Activated B cell treated with CpG ODN at 0.5 μM for 24 hours (primary cell): ENCODE data around the gene KDM1A. TPM values are rescaled to one million over a fixed set of nuclear protein-coding genes. Genes with fewer than 3 reads are reported as not detected.
A peak's percentile ranks its signal among the peaks of the same experiment; 100 is the strongest.

Experiments used
- ATAC-seq: fragments of 200-7000 bp; cut with Tn5 transposase; one replicate; pipeline ENCODE4 v1.10.0; 2021; ENCODE audit warnings: low read depth, mild to moderate bottlenecking, moderate library complexity
- CTCF ChIA-PET: fragments of 350-600 bp; sonication (Branson Sonifier 250); formaldehyde crosslinking; loops from one replicate; lab custom pipeline; 2021; ENCODE audit warnings: antibody characterized with exemption; lab: Charles Lee
- POLR2A ChIA-PET: fragments of 350-600 bp; sonication (Branson Sonifier 250); formaldehyde crosslinking; loops from one replicate; lab custom pipeline; 2021; ENCODE audit warnings: antibody characterized with exemption; lab: Charles Lee
- DNase-seq: peaks from one replicate; pipeline ENCODE4 v3.0.0; 2022
- H3K27ac Mint-ChIP-seq: one replicate; pipeline ENCODE4 v1.8.0; 2020; ENCODE audit warnings: mixed read lengths
- H3K27me3 Mint-ChIP-seq: one replicate; pipeline ENCODE4 v1.8.0; 2021; ENCODE audit warnings: mixed read lengths
- H3K36me3 Mint-ChIP-seq: one replicate; pipeline ENCODE4 v1.8.0; 2021; ENCODE audit warnings: low read depth, mixed read lengths
- H3K4me1 Mint-ChIP-seq: one replicate; pipeline ENCODE4 v1.8.0; 2021; ENCODE audit warnings: mixed read lengths
- H3K4me3 Mint-ChIP-seq: one replicate; pipeline ENCODE4 v1.8.0; 2020; ENCODE audit warnings: mild to moderate bottlenecking, mixed read lengths
- H3K9me3 Mint-ChIP-seq: one replicate; pipeline ENCODE4 v1.8.0; 2020; ENCODE audit warnings: mixed read lengths
- CTCF ChIP-seq: fragments of 200-600 bp; IDR thresholded peaks from one replicate; pipeline ENCODE4 v1.8.0; 2022; ENCODE audit warnings: antibody characterized with exemption, mild to moderate bottlenecking
- intact Hi-C: fragments of 100-400 bp; cut with micrococcal nuclease; formaldehyde crosslinking; loops from one replicate; pipeline ENCODE4 v1.15.1; 2024
- total RNA-seq: library from RNA; stranded (reverse); gene quantifications from 2 replicates; pipeline ENCODE4 v1.2.3, GENCODE V29; 2022

Gene KDM1A
- total RNA-seq, 1 donor from 2014 or later = 41.5 TPM

- intact Hi-C loops = no loop called here
- no peak for ATAC-seq
- Mint-ChIP-seq H3K9me3 (no peaks in the 10 kb centered on the region), H3K27me3 (no peaks in the 10 kb centered on the region), H3K27ac (no peak overlapping the region), H3K4me1 (peaks cover 50% of the 10 kb centered on the region), H3K4me3 (peak overlapping the region; percentile 7), H3K36me3 (no peaks in the 10 kb centered on the region)
- ChIA-PET CTCF (interaction anchor here (0.5 to 4.0 kb wide), 3 partner anchors 8 to 65 kb away, joined by 3 to 23 read pairs (median 3); no protein-coding TSS in a partner anchor), POLR2A (interaction anchor here (0.7 kb wide), 1 partner anchor 23 kb away, joined by 3 read pairs; no protein-coding TSS in a partner anchor)
- no peak for TF ChIP-seq CTCF
- DNase-seq = no peak
These were observed 99.9 kb downstream of the KDM1A start for GRCh38 chr1:23118957-23119792.

GRCh38 chr1:23120383-23120782, 101.1 kb downstream of the KDM1A start:
- H3K4me3 Mint-ChIP-seq = no peak overlapping the region
- no peak for DNase-seq

DNA sequence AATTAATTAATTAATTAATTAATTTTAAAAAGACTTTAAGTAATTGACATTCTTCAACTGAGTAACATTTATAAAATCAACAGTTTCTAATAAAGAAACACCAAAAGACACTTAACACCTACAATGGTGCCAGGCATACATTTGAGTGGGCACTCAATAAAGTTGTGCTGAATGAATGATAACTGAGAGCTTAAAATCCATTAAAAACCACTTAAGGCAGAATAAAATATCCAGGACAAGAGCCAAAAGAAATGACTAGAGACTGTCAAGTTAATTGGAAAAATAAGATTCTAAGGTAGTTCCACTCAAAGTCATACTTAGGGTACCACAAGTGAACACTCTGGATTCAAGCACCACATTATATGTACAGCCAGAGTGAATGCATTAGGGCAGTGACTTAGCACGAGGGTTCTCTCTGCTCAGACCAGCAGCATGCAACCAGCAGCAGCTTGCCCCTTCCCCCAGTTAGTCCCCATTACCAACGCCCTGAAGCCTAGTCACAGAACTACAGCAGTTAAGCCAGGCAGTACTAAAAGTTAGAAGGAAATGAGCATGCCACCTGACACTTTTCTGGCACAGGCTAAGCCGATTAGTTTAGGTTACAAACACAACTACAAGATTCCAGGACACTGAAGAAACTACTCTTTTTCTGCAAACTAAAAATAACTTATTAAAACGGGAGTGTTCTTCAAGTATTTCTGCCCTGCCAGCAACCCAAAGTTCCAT, 102.9 kb downstream of the KDM1A start:
- DNase-seq (no peak), ATAC-seq (no peak)
- Mint-ChIP-seq H3K9me3 (no peaks in the 10 kb centered on the region), H3K4me1 (peaks cover 22% of the 10 kb centered on the region), H3K27me3 (no peaks in the 10 kb centered on the region), H3K4me3 (no peak overlapping the region), H3K27ac (no peak overlapping the region), H3K36me3 (no peaks in the 10 kb centered on the region)
- ChIA-PET POLR2A (no interaction called here), CTCF (interaction anchor here (2.2 to 4.0 kb wide), 2 partner anchors 23 to 62 kb away, joined by 6 to 23 read pairs; no protein-coding TSS in a partner anchor)
- TF ChIP-seq CTCF = no peak
- intact Hi-C loops = no loop called here

More at GRCh38 chr1:23120383-23120782, 101.1 kb downstream of the KDM1A start:
- H3K27me3 Mint-ChIP-seq = no peaks in the 10 kb centered on the region
- no peak for TF ChIP-seq CTCF
- intact Hi-C loops = no loop called here
- H3K4me1 Mint-ChIP-seq = peaks cover 38% of the 10 kb centered on the region
- POLR2A ChIA-PET = interaction anchor here (0.6 kb wide), 1 partner anchor 27 kb away, joined by 12 read pairs; no protein-coding TSS in a partner anchor
- H3K9me3 Mint-ChIP-seq = no peaks in the 10 kb centered on the region
- CTCF ChIA-PET = interaction anchor here (1.4 to 4.0 kb wide), 2 partner anchors 21 to 63 kb away, joined by 5 to 23 read pairs; no protein-coding TSS in a partner anchor
- H3K36me3 Mint-ChIP-seq = no peaks in the 10 kb centered on the region
- ATAC-seq = no peak
- H3K27ac Mint-ChIP-seq = no peak overlapping the region

DNA sequence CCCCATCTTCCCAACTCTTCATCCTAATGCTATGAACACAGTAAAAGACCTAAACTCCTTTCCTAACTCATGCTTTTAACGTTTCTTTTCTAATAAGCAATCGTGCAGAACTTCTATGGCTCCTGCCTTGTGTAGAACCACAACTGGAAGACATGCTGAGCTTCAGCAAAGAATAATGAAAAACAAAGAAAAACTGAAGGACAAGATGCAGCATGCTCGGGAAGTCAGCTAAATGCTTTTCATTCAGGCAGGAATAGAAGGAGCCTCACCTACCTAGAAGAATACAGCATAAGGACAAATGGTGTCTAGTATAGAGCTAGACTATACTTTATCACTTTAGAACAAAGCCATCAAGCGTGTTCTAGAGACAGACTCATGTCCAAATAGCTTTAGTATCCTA, 103.5 kb downstream of the KDM1A start:
- no peak for DNase-seq
- H3K27ac Mint-ChIP-seq = no peak overlapping the region
- ATAC-seq = no peak
- H3K4me3 Mint-ChIP-seq = no peak overlapping the region
- POLR2A ChIA-PET = no interaction called here
- H3K27me3 Mint-ChIP-seq = no peaks in the 10 kb centered on the region
- CTCF ChIA-PET = interaction anchor here (2.2 kb wide), 1 partner anchor 24 kb away, joined by 6 read pairs; no protein-coding TSS in a partner anchor
- H3K4me1 Mint-ChIP-seq = peaks cover 19% of the 10 kb centered on the region
- no peak for TF ChIP-seq CTCF
- no peaks in the 10 kb centered on the region for H3K9me3 Mint-ChIP-seq
- intact Hi-C loops = no loop called here
- H3K36me3 Mint-ChIP-seq = no peaks in the 10 kb centered on the region
